ENCODE measurements around the gene SUSD6. TPM values are rescaled to one million over a fixed set of nuclear protein-coding genes. Genes with fewer than 3 reads are reported as not detected.

The SUSD6 gene
- total RNA-seq, 4 donors from 2014 or later, result 8.8 to 35.1 (median 17.6) TPM

DNA sequence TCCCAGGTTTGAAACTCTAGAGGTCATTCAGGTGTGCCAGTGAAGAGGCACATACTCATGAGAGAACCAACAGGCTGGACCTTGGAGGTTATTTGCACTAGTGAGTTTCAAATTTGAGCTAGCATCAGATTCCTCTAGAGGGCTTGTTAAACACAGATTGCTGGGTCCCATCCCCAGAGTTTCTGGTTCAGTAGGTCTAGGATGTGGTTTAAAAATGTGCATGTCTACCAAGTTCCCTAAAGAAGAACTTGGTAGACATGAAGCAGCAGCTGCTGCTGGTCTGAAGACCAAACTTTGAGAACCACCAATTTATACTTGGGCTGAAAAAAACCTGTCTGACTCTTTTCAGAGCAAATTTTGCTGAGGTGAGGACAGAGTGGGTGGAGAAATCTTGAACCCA lies 61.7 kb downstream of the SUSD6 start:
- DNase-seq, result no peak

GRCh38 chr14:69673578-69674305 lies 62.3 kb downstream of the SUSD6 start:
- no peak for TF ChIP-seq POLR2A (IDR thresholded peaks at IDR 0.05)
- TF ChIP-seq, protein P1, sequence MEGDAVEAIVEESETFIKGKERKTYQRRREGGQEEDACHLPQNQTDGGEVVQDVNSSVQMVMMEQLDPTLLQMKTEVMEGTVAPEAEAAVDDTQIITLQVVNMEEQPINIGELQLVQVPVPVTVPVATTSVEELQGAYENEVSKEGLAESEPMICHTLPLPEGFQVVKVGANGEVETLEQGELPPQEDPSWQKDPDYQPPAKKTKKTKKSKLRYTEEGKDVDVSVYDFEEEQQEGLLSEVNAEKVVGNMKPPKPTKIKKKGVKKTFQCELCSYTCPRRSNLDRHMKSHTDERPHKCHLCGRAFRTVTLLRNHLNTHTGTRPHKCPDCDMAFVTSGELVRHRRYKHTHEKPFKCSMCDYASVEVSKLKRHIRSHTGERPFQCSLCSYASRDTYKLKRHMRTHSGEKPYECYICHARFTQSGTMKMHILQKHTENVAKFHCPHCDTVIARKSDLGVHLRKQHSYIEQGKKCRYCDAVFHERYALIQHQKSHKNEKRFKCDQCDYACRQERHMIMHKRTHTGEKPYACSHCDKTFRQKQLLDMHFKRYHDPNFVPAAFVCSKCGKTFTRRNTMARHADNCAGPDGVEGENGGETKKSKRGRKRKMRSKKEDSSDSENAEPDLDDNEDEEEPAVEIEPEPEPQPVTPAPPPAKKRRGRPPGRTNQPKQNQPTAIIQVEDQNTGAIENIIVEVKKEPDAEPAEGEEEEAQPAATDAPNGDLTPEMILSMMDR (IDR thresholded peaks at IDR 0.05), result no peak
- Histone ChIP-seq H3K27ac (peak overlapping the region; percentile 61 to 65), H3K9me3 (no peaks in the 10 kb centered on the region), H3K4me3 (no peak overlapping the region), H3K4me1 (peaks cover 5% of the 10 kb centered on the region in 2 donors), H3K27me3 (no peaks in the 10 kb centered on the region), H3K36me3 (no peaks in the 10 kb centered on the region)
- no peak for DNase-seq
- intact Hi-C loops (cut with DNase I; ENCODE audit: low total_unique reads), result no loop called here

More for the DNA sequence above, 61.7 kb downstream of the SUSD6 start:
- no peak overlapping the region for H3K4me3 ChIP-seq
- H3K4me1 ChIP-seq, result peaks cover 5% of the 10 kb centered on the region in 2 donors
- no peaks in the 10 kb centered on the region for H3K27me3 ChIP-seq
- no peaks in the 10 kb centered on the region for H3K9me3 ChIP-seq
- TF ChIP-seq POLR2A (IDR thresholded peaks at IDR 0.05), result no peak
- TF ChIP-seq, protein P1 (IDR thresholded peaks at IDR 0.05), result no peak
- intact Hi-C loops (cut with DNase I; ENCODE audit: low total_unique reads), result no loop called here
- H3K36me3 ChIP-seq, result no peaks in the 10 kb centered on the region
- peak overlapping the region; percentile 61 to 65 for H3K27ac ChIP-seq

DNA sequence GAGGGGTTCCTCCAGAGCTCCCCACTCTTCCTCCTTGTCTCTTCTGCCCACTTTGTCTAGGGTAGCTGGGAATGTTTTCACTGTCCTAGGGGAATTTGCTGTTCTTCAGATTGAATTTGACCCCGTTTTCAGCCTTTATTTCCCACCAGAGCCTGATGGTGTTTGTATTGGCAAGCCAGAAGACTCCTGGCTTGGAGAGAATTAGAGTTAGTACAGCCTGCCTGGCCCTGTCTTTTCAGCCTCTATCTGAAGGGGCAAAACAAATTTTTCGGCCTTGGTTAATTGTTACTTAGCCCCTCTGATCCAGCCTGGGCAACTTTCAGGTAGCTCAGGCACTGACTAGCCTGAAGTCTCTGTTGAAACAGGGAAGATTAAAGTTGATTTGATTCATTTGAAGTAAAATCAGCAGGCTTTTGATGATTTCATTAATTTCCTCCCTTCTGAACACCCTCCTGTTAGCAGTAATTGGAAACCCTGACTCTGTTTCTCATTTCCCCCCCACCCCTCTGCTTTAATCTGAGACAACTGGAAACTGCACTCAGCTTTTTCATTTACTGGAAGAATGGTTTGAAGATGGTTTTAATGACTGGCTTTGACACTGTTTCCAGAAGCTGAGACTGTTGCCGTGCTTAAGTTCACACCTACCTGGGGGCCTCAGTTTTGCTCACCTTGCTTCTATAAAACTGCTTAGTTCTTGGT lies 63.3 kb downstream of the SUSD6 start:
- no peak overlapping the region for H3K4me3 ChIP-seq
- peaks cover 5% of the 10 kb centered on the region in 2 donors for H3K4me1 ChIP-seq
- TF ChIP-seq, protein P1 (IDR thresholded peaks at IDR 0.05), result no peak
- no peak for TF ChIP-seq POLR2A (IDR thresholded peaks at IDR 0.05)
- no peaks in the 10 kb centered on the region for H3K36me3 ChIP-seq
- intact Hi-C loops (cut with DNase I; ENCODE audit: low total_unique reads), result no loop called here
- peak overlapping the region; percentile 61 to 65 for H3K27ac ChIP-seq
- no peaks in the 10 kb centered on the region for H3K9me3 ChIP-seq
- DNase-seq, result no peak
- no peaks in the 10 kb centered on the region for H3K27me3 ChIP-seq

DNA sequence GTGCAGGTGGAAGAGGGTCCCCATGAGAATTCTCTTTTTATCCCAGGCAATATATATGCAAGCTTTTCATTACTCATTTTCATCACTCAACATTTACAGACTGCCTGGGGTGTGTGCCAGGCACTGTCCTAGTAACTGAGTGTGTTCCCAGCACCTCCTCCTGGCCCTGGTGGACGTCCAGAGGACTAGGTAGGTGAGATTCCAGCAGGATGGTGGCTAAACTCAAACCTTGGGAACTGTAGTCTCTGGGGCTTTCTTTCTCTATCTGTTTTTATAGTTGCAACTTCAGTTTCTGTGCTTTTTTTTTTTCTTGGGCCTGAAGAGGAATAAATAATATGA lies 63.8 kb downstream of the SUSD6 start:
- Histone ChIP-seq H3K27me3 (no peaks in the 10 kb centered on the region), H3K4me3 (no peak overlapping the region), H3K9me3 (no peaks in the 10 kb centered on the region), H3K36me3 (no peaks in the 10 kb centered on the region), H3K27ac (peak overlapping the region; percentile 61 to 65), H3K4me1 (peaks cover 3 to 5% of the 10 kb centered on the region in 2 donors)
- intact Hi-C loops (cut with DNase I; ENCODE audit: low total_unique reads), result no loop called here
- no peak for TF ChIP-seq POLR2A (IDR thresholded peaks at IDR 0.05)
- TF ChIP-seq, protein P1 (IDR thresholded peaks at IDR 0.05), result no peak
- DNase-seq, result no peak

DNA sequence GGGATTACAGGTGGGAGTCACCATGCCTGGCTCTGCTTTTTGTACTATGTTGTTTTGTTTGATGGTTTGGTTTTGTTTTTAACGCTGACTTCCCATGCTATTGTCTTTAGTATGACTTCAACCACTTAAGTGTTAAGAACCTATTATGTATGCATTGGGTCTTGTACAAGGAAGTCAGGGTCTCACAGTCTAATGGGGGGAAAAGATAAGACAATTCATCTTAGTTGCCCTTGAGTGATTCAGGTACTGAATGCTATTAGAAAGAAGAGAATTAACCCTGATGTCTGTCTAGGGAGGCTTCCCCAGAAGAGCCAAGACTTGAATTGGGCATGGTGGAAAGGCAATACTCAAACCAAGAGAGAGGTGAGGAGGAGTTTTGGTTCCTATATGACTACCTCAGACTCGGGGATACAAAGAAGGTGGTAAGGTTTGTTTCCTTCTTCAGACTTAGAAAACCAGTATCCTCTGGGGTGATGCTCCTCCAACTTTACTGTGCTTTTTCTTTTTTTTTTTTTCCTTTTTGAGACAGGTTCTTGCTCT lies 64.6 kb downstream of the SUSD6 start:
- TF ChIP-seq, protein P1 (IDR thresholded peaks at IDR 0.05), result no peak
- TF ChIP-seq POLR2A (IDR thresholded peaks at IDR 0.05), result no peak
- H3K36me3 ChIP-seq, result no peaks in the 10 kb centered on the region
- no peak overlapping the region for H3K4me3 ChIP-seq
- no peak overlapping the region for H3K27ac ChIP-seq
- intact Hi-C loops (cut with DNase I; ENCODE audit: low total_unique reads), result no loop called here
- H3K27me3 ChIP-seq, result no peaks in the 10 kb centered on the region
- DNase-seq, result no peak
- H3K9me3 ChIP-seq, result no peaks in the 10 kb centered on the region
- peaks cover 2 to 7% of the 10 kb centered on the region in 2 donors for H3K4me1 ChIP-seq
